ENCODE measurements around the gene SLCO2A1. TPM values are rescaled to one million over a fixed set of nuclear protein-coding genes. Genes with fewer than 3 reads are reported as not detected.

Gene SLCO2A1
- total RNA-seq, 4 donors from 2014 or later: 3.3 to 18.9 (median 6.0) TPM

DNA sequence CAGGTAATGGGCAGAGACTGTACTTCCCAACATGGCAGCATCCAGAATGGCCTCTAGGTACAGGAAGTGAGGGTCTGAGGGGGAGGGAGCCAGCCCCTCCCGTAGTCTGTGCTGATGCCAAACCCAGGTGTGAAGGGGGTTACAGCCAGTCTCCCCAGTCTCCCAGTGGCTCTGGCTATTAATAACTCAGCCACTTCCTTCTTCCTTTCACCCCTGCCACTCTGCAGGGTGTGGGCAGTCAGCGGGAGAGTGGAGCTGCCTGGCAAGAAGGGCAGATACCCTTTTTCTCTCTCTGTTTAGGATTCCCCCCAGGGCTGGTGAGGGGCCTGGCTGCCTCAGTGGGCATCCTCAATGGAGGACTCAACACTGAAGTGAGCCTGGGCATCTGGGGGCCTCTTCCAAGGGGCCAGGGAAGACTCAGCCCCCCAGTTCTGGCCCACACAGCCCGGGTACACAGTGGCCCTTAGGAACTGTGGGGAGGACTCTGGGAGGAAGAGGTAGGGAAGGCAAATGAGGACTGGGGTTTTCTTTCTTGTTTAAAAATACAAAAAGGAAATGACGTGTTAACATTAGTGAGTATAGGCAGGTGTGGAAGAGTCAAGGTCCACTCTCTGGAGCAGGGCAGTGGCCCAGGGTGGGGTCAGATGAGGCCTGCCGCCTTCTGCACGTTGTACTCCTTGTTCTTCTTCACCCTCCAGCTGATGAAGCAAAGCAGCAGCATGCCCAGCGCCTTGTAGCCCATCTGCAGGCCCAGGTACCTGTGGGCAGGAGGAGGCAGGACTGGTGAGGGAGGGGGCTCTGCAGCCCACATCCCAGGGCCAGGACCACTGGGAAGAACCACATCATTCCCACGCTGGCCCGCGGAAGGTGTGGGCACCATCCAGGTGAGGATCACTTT, 95.4 kb downstream of the SLCO2A1 start:
- DNase-seq: no peak
- 80 to 90% methylated on average over 6 to 7 of the region's 10 CpGs for WGBS, 2 donors
- H3K4me3 ChIP-seq: no peak overlapping the region
- H3K27ac ChIP-seq: no peak overlapping the region
- peaks cover 0 to 19% (median 0%) of the 10 kb centered on the region in 3 donors for H3K4me1 ChIP-seq
- TF ChIP-seq, protein P1, sequence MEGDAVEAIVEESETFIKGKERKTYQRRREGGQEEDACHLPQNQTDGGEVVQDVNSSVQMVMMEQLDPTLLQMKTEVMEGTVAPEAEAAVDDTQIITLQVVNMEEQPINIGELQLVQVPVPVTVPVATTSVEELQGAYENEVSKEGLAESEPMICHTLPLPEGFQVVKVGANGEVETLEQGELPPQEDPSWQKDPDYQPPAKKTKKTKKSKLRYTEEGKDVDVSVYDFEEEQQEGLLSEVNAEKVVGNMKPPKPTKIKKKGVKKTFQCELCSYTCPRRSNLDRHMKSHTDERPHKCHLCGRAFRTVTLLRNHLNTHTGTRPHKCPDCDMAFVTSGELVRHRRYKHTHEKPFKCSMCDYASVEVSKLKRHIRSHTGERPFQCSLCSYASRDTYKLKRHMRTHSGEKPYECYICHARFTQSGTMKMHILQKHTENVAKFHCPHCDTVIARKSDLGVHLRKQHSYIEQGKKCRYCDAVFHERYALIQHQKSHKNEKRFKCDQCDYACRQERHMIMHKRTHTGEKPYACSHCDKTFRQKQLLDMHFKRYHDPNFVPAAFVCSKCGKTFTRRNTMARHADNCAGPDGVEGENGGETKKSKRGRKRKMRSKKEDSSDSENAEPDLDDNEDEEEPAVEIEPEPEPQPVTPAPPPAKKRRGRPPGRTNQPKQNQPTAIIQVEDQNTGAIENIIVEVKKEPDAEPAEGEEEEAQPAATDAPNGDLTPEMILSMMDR (IDR thresholded peaks at IDR 0.05): no peak
- TF ChIP-seq POLR2A (IDR thresholded peaks at IDR 0.05): no peak
- H3K27me3 ChIP-seq: no peaks in the 10 kb centered on the region
- intact Hi-C loops (cut with DNase I): no loop called here
- H3K36me3 ChIP-seq: peaks cover 0 to 20% (median 0%) of the 10 kb centered on the region in 3 donors
- no peaks in the 10 kb centered on the region for H3K9me3 ChIP-seq

DNA sequence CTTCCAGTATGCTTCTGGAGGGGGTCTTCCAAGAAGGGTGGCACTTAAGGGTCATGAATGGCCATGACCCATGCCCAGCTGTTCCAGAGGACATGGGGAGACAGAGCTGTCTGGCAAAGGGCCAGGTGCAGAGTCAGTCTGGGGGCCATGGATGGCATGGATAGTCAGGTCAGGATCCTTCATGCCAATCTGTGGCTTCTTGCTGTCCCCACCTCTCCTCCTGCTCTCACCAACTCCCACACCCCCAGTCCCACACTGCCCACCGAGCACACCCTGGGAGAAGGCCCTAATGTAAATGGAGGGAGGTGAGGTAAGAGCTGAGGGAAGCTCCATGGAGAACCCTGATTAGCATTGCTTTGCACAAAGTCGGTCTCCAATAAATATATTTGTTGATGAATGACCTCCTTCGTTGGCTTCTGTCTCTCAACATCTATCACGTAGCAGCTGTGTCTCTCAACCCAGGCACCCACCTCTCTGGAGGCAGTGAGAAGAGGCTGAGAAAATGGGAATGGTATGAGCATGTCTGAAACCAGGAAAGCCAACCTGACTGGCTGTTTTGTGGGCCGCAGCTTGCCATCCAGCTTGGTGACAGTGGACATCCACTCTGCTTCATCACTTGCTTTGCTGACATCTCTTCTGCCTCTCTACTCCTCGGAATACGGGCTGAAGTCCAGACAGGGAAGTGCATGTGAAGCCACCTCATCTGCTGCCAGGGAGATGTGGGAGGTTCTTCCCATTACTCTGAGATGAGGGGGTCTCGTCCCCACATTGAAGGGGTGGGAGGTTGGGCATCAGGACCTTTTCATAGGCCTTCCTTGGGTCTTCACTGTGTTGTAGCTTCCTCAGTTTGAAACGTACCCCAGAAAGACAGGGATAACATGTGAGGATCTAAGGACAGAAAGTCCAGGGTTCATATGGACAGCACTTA, 96.4 kb downstream of the SLCO2A1 start:
- no peak for DNase-seq
- Histone ChIP-seq H3K4me3 (no peak overlapping the region), H3K27ac (no peak overlapping the region), H3K9me3 (no peaks in the 10 kb centered on the region), H3K36me3 (peaks cover 0 to 20% (median 0%) of the 10 kb centered on the region in 3 donors), H3K4me1 (peaks cover 0 to 13% (median 0%) of the 10 kb centered on the region in 3 donors), H3K27me3 (peaks cover 0 to 9% (median 0%) of the 10 kb centered on the region in 4 donors)
- WGBS, 2 donors: 83 to 89% methylated on average over 5 to 8 of the region's 9 CpGs
- TF ChIP-seq, protein P1 (IDR thresholded peaks at IDR 0.05): no peak
- TF ChIP-seq POLR2A (IDR thresholded peaks at IDR 0.05): no peak
- intact Hi-C loops (cut with DNase I): no loop called here

DNA sequence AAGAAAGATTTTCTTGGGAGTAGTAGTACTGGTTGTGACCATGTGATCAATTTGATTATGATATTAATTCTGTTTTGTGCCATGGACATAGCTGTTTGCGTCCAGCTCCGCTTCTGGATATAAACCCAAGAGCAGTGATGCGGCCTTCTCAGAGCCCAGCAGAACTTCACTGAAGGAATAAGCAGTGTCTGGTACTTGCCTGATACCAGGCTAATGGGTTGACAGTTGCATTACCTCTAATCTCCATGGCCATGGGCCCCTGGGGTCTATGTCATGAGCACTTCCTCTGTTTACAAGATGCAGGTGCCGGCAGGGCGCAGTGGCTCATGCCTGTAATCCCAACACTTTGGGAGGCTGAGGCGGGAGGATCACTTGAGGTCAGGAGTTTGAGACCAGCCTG, 97.7 kb downstream of the SLCO2A1 start:
- Histone ChIP-seq H3K36me3 (peaks cover 0 to 15% (median 0%) of the 10 kb centered on the region in 3 donors), H3K27me3 (peaks cover 0 to 12% (median 0%) of the 10 kb centered on the region in 4 donors), H3K4me1 (peaks cover 7 to 17% (median 12%) of the 10 kb centered on the region in 3 donors), H3K4me3 (no peak overlapping the region), H3K27ac (no peak overlapping the region), H3K9me3 (no peaks in the 10 kb centered on the region)
- 90 to 93% methylated on average over 3 to 5 of the region's 6 CpGs for WGBS, 2 donors
- no peak for TF ChIP-seq POLR2A (IDR thresholded peaks at IDR 0.05)
- TF ChIP-seq, protein P1 (IDR thresholded peaks at IDR 0.05): no peak
- no peak for DNase-seq
- intact Hi-C loops (cut with DNase I): no loop called here

DNA sequence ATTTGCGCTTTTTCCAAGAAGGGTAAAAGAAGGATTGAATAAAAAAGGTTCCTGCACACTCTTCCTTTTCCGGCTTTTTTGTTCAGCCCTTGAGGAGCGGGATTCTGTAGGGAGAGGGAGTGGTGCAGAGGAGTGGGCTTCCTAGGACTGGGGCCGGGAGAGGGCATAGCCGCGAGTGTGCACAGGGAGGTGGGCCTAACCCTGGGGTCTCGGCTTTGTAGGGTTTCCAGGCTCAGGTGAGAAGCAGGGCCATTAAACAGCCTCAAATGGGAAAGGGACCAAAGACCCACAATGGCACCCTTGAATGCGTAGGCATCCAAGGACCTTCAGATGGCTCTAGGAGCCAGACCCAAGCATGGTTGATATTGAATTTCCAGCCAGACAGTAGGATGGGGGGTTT, 98.6 kb downstream of the SLCO2A1 start:
- TF ChIP-seq, protein P1 (IDR thresholded peaks at IDR 0.05): no peak
- no peak for TF ChIP-seq POLR2A (IDR thresholded peaks at IDR 0.05)
- H3K36me3 ChIP-seq: peaks cover 0 to 15% (median 0%) of the 10 kb centered on the region in 3 donors
- no peaks in the 10 kb centered on the region for H3K9me3 ChIP-seq
- peaks cover 9 to 20% (median 13%) of the 10 kb centered on the region in 3 donors for H3K4me1 ChIP-seq
- intact Hi-C loops (cut with DNase I): no loop called here
- peak overlapping the region in 1 of 4 donors; percentile 10 for H3K27ac ChIP-seq
- H3K27me3 ChIP-seq: peaks cover 0 to 12% (median 0%) of the 10 kb centered on the region in 4 donors
- 89 to 98% methylated on average over 6 to 7 of the region's 8 CpGs for WGBS, 2 donors
- DNase-seq: no peak
- no peak overlapping the region for H3K4me3 ChIP-seq
